HEK293 (cell line): ENCODE results near the gene HSD17B1.

Experiments
- CTCF ChIA-PET: fragments of 350-600 bp; formaldehyde crosslinking; extraction: SDS; loops from one replicate; lab custom pipeline; 2021; ENCODE audit warnings: antibody characterized with exemption; lab: Yijun Ruan, JAX
- POLR2A ChIA-PET: fragments of 300-600 bp; formaldehyde crosslinking; extraction: SDS; loops from one replicate; lab custom pipeline; 2020; ENCODE audit warnings: antibody characterized with exemption, inconsistent platforms; lab: Yijun Ruan, JAX
- H3K27ac ChIP-seq: fragments of 200-500 bp; sonication (Bioruptor generic); 2 replicates; pipeline ENCODE4 v1.5.1; 2014; ENCODE audit warnings: low read depth, low read length, control low read depth, inconsistent platforms; ENCODE audit errors: extremely low read depth
- H3K36me3 ChIP-seq, 2 experiments: fragments of 200-500 bp in 1 of 2; sonication (Bioruptor generic) in 1 of 2; 1 replicate in 1 of 2; 2 replicates in 1 of 2; pipeline ENCODE4 v1.5.1; 2014 to 2017; ENCODE audit warnings: inconsistent platforms in 2 of 2, low read length in 2 of 2; ENCODE audit not compliant: control insufficient read depth in 2 of 2, insufficient read depth in 1 of 2
- H3K4me1 ChIP-seq: fragments of 200-500 bp; sonication (Bioruptor generic); 2 replicates; pipeline ENCODE4 v1.5.1; 2014; ENCODE audit warnings: mild to moderate bottlenecking, low read length, inconsistent platforms; ENCODE audit not compliant: control insufficient read depth, insufficient read depth
- H3K4me3 ChIP-seq: 2 replicates; pipeline ENCODE4 v1.5.1; 2011; ENCODE audit warnings: low read depth, mild to moderate bottlenecking, control low read depth, low read length, moderate library complexity
- H3K9me3 ChIP-seq: fragments of 200-500 bp; sonication (Bioruptor generic); 2 replicates; pipeline ENCODE4 v1.5.1; 2014; ENCODE audit warnings: low read depth, low read length, inconsistent platforms; ENCODE audit not compliant: control insufficient read depth, insufficient read depth
- GFI1B ChIP-seq: fragments of 450-650 bp; formaldehyde crosslinking; IDR thresholded peaks from 2 replicates; pipeline ENCODE4 v1.5.1; 2016; ENCODE audit warnings: missing biosample characterization, missing genetic modification characterization
- GLIS2 ChIP-seq: fragments of 450-650 bp; formaldehyde crosslinking; IDR thresholded peaks from 2 replicates; pipeline ENCODE4 v1.5.1; 2016; ENCODE audit warnings: missing biosample characterization, missing genetic modification characterization
- SP2 ChIP-seq: fragments of 450-650 bp; formaldehyde crosslinking; IDR thresholded peaks from 2 replicates; pipeline ENCODE4 v1.5.1; 2016; ENCODE audit warnings: missing biosample characterization, missing genetic modification characterization
- TCF7L2 ChIP-seq: IDR thresholded peaks from 2 replicates; pipeline ENCODE4 v1.6.1; 2011; ENCODE audit warnings: low read depth, mild to moderate bottlenecking, inconsistent platforms, low read length, moderate library complexity, borderline replicate concordance
- ZBTB21 ChIP-seq: fragments of 450-650 bp; formaldehyde crosslinking; IDR thresholded peaks from 2 replicates; pipeline ENCODE4 v1.5.1; 2017; ENCODE audit warnings: missing biosample characterization, missing genetic modification characterization
- ZFP41 ChIP-seq: fragments of 450-650 bp; formaldehyde crosslinking; IDR thresholded peaks from 2 replicates; pipeline ENCODE4 v1.5.1; 2016; ENCODE audit warnings: missing biosample characterization, missing genetic modification characterization, borderline replicate concordance
- ZFP69B ChIP-seq: fragments of 450-650 bp; formaldehyde crosslinking; IDR thresholded peaks from 2 replicates; pipeline ENCODE4 v1.5.1; 2016; ENCODE audit warnings: missing biosample characterization, missing genetic modification characterization
- ZNF138 ChIP-seq: fragments of 450-650 bp; formaldehyde crosslinking; IDR thresholded peaks from 2 replicates; pipeline ENCODE4 v1.5.1; 2016; ENCODE audit warnings: missing biosample characterization, missing genetic modification characterization, borderline replicate concordance
- ZNF175 ChIP-seq: fragments of 450-650 bp; formaldehyde crosslinking; IDR thresholded peaks from 2 replicates; pipeline ENCODE4 v1.5.1; 2016; ENCODE audit warnings: missing biosample characterization, missing genetic modification characterization
- ZNF211 ChIP-seq: fragments of 450-650 bp; formaldehyde crosslinking; IDR thresholded peaks from 2 replicates; pipeline ENCODE4 v1.5.1; 2016; ENCODE audit warnings: low read depth, missing biosample characterization, missing genetic modification characterization
- ZNF266 ChIP-seq: fragments of 450-650 bp; formaldehyde crosslinking; IDR thresholded peaks from 2 replicates; pipeline ENCODE4 v1.5.1; 2016; ENCODE audit warnings: missing biosample characterization, missing genetic modification characterization, low read depth
- ZNF404 ChIP-seq: fragments of 450-650 bp; formaldehyde crosslinking; IDR thresholded peaks from 2 replicates; pipeline ENCODE4 v1.5.1; 2017; ENCODE audit warnings: missing biosample characterization, missing genetic modification characterization
- ZNF510 ChIP-seq: fragments of 450-650 bp; formaldehyde crosslinking; IDR thresholded peaks from 2 replicates; pipeline ENCODE4 v1.5.1; 2018; ENCODE audit warnings: mild to moderate bottlenecking, missing genetic modification characterization, missing biosample characterization; ENCODE audit not compliant: insufficient replicate concordance
- ZNF555 ChIP-seq: fragments of 450-650 bp; formaldehyde crosslinking; conservative IDR thresholded peaks from 2 replicates; pipeline ENCODE4 v1.5.1; 2017; ENCODE audit warnings: missing biosample characterization, mild to moderate bottlenecking, missing genetic modification characterization, inconsistent platforms
- ZNF585B ChIP-seq: fragments of 450-650 bp; formaldehyde crosslinking; IDR thresholded peaks from 2 replicates; pipeline ENCODE4 v1.5.1; 2016; ENCODE audit warnings: missing biosample characterization, missing genetic modification characterization
- ZNF596 ChIP-seq: fragments of 450-650 bp; IDR thresholded peaks from 2 replicates; pipeline ENCODE4 v1.5.0; 2018; ENCODE audit warnings: missing biosample characterization, mild to moderate bottlenecking, missing genetic modification characterization, moderate library complexity
- ZNF621 ChIP-seq: fragments of 450-650 bp; formaldehyde crosslinking; IDR thresholded peaks from 2 replicates; pipeline ENCODE4 v1.5.1; 2017; ENCODE audit warnings: missing biosample characterization, missing genetic modification characterization
- ZNF626 ChIP-seq: fragments of 450-650 bp; sonication (Bioruptor Pico); formaldehyde crosslinking; IDR thresholded peaks from 2 replicates; pipeline ENCODE4 v1.5.1; 2018; ENCODE audit warnings: missing biosample characterization, missing genetic modification characterization, inconsistent platforms
- ZNF830 ChIP-seq: fragments of 450-650 bp; IDR thresholded peaks from 2 replicates; pipeline ENCODE4 v1.5.0; 2018; ENCODE audit warnings: missing biosample characterization, missing genetic modification characterization, low read depth, mild to moderate bottlenecking, moderate library complexity
- ZSCAN30 ChIP-seq: fragments of 450-650 bp; IDR thresholded peaks from 2 replicates; pipeline ENCODE4 v1.5.1; 2018; ENCODE audit warnings: missing biosample characterization, mild to moderate bottlenecking, missing genetic modification characterization, moderate library complexity
- TF ChIP-seq, protein P1 (sequence below): fragments of 450-650 bp; formaldehyde crosslinking; IDR thresholded peaks from 2 replicates; pipeline ENCODE4 v1.5.1; 2016; ENCODE audit warnings: missing biosample characterization, missing genetic modification characterization
- TF ChIP-seq, protein P2 (sequence below): fragments of 450-650 bp; formaldehyde crosslinking; IDR thresholded peaks from 2 replicates; pipeline ENCODE4 v1.5.1; 2016; ENCODE audit warnings: missing biosample characterization, missing genetic modification characterization
- TF ChIP-seq, protein P3 (sequence below): fragments of 450-650 bp; formaldehyde crosslinking; IDR thresholded peaks from 2 replicates; pipeline ENCODE4 v1.5.1; 2016; ENCODE audit warnings: missing biosample characterization, missing genetic modification characterization
- TF ChIP-seq, protein P4 (sequence below): fragments of 450-650 bp; formaldehyde crosslinking; IDR thresholded peaks from 2 replicates; pipeline ENCODE4 v1.5.1; 2017; ENCODE audit warnings: missing biosample characterization, missing genetic modification characterization
- TF ChIP-seq, protein P5 (sequence below): fragments of 450-650 bp; formaldehyde crosslinking; IDR thresholded peaks from 2 replicates; pipeline ENCODE4 v1.5.1; 2016; ENCODE audit warnings: missing biosample characterization, missing genetic modification characterization, borderline replicate concordance

HSD17B1 gene

DNA sequence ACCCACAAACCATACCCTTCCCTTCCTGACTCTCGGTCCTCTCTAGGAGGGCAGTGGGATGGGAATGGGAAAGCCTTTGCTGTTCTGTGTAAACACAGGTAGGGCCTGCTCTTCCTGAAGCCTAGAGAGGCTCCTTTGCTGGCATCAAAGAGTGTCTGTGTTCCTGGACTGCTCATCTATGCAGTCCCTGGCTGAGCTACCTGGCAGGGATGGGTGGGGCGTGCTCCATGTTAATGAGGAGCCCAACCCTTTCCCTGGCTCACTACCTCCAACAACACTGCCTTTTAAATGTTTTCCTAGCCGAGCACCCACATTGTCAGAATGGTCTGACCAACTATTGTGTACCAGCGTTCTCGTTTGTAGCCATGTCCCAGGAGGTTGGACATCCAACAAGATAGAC, 43.3 kb upstream of the HSD17B1 start (continued):
- TF ChIP-seq GFI1B (tag by site-specific recombination) (no peak), ZNF510 (tag by site-specific recombination) (no peak), ZNF621 (no peak), ZFP69B (tag by site-specific recombination) (no peak), ZNF404 (tag by site-specific recombination) (no peak), SP2 (tag by site-specific recombination) (no peak), ZNF138 (no peak), ZNF211 (tag by site-specific recombination) (no peak), ZNF830 (tag by site-specific recombination) (no peak), ZSCAN30 (tag by site-specific recombination) (no peak)
- TF ChIP-seq, protein P1, sequence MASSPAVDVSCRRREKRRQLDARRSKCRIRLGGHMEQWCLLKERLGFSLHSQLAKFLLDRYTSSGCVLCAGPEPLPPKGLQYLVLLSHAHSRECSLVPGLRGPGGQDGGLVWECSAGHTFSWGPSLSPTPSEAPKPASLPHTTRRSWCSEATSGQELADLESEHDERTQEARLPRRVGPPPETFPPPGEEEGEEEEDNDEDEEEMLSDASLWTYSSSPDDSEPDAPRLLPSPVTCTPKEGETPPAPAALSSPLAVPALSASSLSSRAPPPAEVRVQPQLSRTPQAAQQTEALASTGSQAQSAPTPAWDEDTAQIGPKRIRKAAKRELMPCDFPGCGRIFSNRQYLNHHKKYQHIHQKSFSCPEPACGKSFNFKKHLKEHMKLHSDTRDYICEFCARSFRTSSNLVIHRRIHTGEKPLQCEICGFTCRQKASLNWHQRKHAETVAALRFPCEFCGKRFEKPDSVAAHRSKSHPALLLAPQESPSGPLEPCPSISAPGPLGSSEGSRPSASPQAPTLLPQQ (tag by site-specific recombination) = no peak

DNA sequence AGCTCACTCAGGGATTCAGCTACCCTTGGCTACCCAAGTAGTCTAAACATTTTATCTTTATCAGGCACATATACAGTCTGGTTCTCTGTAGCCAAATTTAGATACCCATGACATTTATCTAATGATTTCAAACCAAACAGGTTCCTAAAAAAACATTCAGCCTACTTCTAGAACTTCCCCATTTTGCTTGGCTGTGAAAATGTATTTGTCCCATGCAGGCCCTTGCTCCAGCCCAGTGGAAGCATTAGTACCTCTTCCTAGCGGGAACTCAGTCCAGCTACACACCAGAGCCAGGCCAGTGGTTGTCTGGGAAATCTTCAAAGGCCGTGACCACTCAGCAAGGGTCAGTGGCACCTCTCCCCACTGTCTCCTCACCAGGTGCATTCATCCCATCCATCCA, 42.9 kb upstream of the HSD17B1 start:
- ChIA-PET CTCF (no interaction called here), POLR2A (no interaction called here)
- Histone ChIP-seq H3K4me3 (no peak overlapping the region), H3K9me3 (no peaks in the 10 kb centered on the region), H3K4me1 (no peaks in the 10 kb centered on the region), H3K27ac (no peak overlapping the region), H3K36me3 (peaks cover 6 to 76% of the 10 kb centered on the region in 2 experiments)
- TF ChIP-seq ZNF626 (tag by site-specific recombination) (no peak), ZNF585B (tag by site-specific recombination) (no peak), ZFP41 (tag by site-specific recombination) (no peak), GLIS2 (tag by site-specific recombination) (no peak), TCF7L2 (no peak), ZBTB21 (tag by site-specific recombination) (no peak), ZNF266 (no peak), SP2 (tag by site-specific recombination) (no peak), ZNF555 (no peak), ZNF175 (tag by site-specific recombination) (no peak), ZNF596 (tag by site-specific recombination) (no peak)
- TF ChIP-seq, protein P2, sequence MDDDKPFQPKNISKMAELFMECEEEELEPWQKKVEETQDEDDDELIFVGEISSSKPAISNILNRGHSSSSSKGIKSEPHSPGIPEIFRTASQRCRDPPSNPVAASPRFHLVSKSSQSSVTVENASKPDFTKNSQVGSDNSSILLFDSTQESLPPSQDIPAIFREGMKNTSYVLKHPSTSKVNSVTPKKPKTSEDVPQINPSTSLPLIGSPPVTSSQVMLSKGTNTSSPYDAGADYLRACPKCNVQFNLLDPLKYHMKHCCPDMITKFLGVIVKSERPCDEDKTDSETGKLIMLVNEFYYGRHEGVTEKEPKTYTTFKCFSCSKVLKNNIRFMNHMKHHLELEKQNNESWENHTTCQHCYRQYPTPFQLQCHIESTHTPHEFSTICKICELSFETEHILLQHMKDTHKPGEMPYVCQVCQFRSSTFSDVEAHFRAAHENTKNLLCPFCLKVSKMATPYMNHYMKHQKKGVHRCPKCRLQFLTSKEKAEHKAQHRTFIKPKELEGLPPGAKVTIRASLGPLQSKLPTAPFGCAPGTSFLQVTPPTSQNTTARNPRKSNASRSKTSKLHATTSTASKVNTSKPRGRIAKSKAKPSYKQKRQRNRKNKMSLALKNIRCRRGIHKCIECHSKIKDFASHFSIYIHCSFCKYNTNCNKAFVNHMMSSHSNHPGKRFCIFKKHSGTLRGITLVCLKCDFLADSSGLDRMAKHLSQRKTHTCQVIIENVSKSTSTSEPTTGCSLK (tag by site-specific recombination) = no peak
- TF ChIP-seq, protein P3, sequence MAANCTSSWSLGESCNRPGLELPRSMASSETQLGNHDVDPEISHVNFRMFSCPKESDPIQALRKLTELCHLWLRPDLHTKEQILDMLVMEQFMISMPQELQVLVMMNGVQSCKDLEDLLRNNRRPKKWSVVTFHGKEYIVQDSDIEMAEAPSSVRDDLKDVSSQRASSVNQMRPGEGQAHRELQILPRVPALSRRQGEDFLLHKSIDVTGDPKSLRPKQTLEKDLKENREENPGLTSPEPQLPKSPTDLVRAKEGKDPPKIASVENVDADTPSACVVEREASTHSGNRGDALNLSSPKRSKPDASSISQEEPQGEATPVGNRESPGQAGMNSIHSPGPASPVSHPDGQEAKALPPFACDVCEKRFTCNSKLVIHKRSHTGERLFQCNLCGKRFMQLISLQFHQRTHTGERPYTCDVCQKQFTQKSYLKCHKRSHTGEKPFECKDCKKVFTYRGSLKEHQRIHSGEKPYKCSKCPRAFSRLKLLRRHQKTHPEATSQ (tag by site-specific recombination) = no peak
- TF ChIP-seq, protein P4, sequence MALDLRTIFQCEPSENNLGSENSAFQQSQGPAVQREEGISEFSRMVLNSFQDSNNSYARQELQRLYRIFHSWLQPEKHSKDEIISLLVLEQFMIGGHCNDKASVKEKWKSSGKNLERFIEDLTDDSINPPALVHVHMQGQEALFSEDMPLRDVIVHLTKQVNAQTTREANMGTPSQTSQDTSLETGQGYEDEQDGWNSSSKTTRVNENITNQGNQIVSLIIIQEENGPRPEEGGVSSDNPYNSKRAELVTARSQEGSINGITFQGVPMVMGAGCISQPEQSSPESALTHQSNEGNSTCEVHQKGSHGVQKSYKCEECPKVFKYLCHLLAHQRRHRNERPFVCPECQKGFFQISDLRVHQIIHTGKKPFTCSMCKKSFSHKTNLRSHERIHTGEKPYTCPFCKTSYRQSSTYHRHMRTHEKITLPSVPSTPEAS (tag by site-specific recombination) = no peak
- TF ChIP-seq, protein P5, sequence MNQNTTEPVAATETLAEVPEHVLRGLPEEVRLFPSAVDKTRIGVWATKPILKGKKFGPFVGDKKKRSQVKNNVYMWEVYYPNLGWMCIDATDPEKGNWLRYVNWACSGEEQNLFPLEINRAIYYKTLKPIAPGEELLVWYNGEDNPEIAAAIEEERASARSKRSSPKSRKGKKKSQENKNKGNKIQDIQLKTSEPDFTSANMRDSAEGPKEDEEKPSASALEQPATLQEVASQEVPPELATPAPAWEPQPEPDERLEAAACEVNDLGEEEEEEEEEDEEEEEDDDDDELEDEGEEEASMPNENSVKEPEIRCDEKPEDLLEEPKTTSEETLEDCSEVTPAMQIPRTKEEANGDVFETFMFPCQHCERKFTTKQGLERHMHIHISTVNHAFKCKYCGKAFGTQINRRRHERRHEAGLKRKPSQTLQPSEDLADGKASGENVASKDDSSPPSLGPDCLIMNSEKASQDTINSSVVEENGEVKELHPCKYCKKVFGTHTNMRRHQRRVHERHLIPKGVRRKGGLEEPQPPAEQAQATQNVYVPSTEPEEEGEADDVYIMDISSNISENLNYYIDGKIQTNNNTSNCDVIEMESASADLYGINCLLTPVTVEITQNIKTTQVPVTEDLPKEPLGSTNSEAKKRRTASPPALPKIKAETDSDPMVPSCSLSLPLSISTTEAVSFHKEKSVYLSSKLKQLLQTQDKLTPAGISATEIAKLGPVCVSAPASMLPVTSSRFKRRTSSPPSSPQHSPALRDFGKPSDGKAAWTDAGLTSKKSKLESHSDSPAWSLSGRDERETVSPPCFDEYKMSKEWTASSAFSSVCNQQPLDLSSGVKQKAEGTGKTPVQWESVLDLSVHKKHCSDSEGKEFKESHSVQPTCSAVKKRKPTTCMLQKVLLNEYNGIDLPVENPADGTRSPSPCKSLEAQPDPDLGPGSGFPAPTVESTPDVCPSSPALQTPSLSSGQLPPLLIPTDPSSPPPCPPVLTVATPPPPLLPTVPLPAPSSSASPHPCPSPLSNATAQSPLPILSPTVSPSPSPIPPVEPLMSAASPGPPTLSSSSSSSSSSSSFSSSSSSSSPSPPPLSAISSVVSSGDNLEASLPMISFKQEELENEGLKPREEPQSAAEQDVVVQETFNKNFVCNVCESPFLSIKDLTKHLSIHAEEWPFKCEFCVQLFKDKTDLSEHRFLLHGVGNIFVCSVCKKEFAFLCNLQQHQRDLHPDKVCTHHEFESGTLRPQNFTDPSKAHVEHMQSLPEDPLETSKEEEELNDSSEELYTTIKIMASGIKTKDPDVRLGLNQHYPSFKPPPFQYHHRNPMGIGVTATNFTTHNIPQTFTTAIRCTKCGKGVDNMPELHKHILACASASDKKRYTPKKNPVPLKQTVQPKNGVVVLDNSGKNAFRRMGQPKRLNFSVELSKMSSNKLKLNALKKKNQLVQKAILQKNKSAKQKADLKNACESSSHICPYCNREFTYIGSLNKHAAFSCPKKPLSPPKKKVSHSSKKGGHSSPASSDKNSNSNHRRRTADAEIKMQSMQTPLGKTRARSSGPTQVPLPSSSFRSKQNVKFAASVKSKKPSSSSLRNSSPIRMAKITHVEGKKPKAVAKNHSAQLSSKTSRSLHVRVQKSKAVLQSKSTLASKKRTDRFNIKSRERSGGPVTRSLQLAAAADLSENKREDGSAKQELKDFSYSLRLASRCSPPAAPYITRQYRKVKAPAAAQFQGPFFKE (tag by site-specific recombination) = no peak
